Calu3 (cell line): ENCODE data around the gene JDP2. TPM values are rescaled to one million over a fixed set of nuclear protein-coding genes. Genes with fewer than 3 reads are reported as not detected.

Source experiments
- BruUV-seq: library from RNA; stranded (reverse); fragments of 400-500 nt; replicated peaks from 2 replicates; lab custom pipeline; 2021; lab: Mats Ljungman, UMichigan
- CTCF ChIA-PET: fragments of 300-600 bp; sonication (Branson Sonifier 250); formaldehyde crosslinking; loops from one replicate; lab custom pipeline; 2022; ENCODE audit warnings: antibody characterized with exemption; lab: Charles Lee
- DNase-seq: peaks from one replicate; pipeline ENCODE4 v3.0.0; 2022
- H3K27ac Mint-ChIP-seq: one replicate; pipeline ENCODE4 v1.8.0; 2022; ENCODE audit warnings: mixed read lengths; ENCODE audit not compliant: unreplicated experiment
- H3K27me3 Mint-ChIP-seq: one replicate; pipeline ENCODE4 v1.8.0; 2022; ENCODE audit warnings: mixed read lengths; ENCODE audit not compliant: unreplicated experiment
- H3K36me3 Mint-ChIP-seq: one replicate; pipeline ENCODE4 v1.8.0; 2022; ENCODE audit warnings: mild to moderate bottlenecking, moderate library complexity, mixed read lengths; ENCODE audit not compliant: insufficient read depth, unreplicated experiment
- H3K4me1 Mint-ChIP-seq: one replicate; pipeline ENCODE4 v1.8.0; 2022; ENCODE audit warnings: mild to moderate bottlenecking, low read depth, mixed read lengths; ENCODE audit not compliant: unreplicated experiment
- H3K4me3 Mint-ChIP-seq: one replicate; pipeline ENCODE4 v1.8.0; 2022; ENCODE audit warnings: mild to moderate bottlenecking, low read depth, moderate library complexity, mixed read lengths; ENCODE audit not compliant: unreplicated experiment
- H3K9me3 Mint-ChIP-seq: one replicate; pipeline ENCODE4 v1.8.0; 2022; ENCODE audit warnings: low read depth, mixed read lengths; ENCODE audit not compliant: unreplicated experiment
- intact Hi-C: fragments of 100-400 bp; cut with micrococcal nuclease; formaldehyde crosslinking; loops from one replicate; pipeline ENCODE4 v1.10.0; 2022; ENCODE audit not compliant: unreplicated experiment
- total RNA-seq: library from RNA; stranded (reverse); gene quantifications from 2 replicates; pipeline ENCODE4 v1.2.3, GENCODE V29; 2022
- TF ChIP-seq, protein P1 (sequence below): fragments of 200-600 bp; IDR thresholded peaks from one replicate; pipeline ENCODE4 v1.8.0; 2022; ENCODE audit warnings: antibody characterized with exemption; ENCODE audit not compliant: unreplicated experiment

Gene JDP2
- total RNA-seq, 1 experiment from 2014 or later: 24.1 TPM

DNA sequence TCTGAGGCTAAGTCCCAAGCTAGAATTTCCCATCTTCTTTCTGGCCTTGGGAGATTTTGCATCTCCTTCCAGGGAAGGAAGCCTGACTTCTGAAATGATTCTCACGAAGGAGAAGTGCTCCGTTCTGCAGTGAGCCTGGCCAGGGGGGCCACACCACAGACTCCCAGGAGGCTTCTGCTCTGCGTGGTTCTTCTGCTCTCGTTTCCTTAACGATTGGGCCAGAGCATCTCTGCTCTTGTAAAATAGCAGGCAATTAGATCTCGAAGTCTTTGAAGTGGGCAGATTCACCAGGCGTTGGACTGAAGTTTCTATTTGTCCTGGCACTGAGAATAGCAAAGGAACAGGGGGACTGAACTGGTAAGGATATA, 87.8 kb downstream of the JDP2 start:
- Mint-ChIP-seq H3K27me3 (peaks cover 28% of the 10 kb centered on the region), H3K36me3 (no peaks in the 10 kb centered on the region), H3K9me3 (peaks cover 3% of the 10 kb centered on the region), H3K27ac (no peak overlapping the region), H3K4me3 (no peak overlapping the region), H3K4me1 (peaks cover under 1% of the 10 kb centered on the region)
- CTCF ChIA-PET: no interaction called here
- DNase-seq: no peak
- no TSS peak for BruUV-seq
- intact Hi-C loops: no loop called here
- TF ChIP-seq, protein P1, sequence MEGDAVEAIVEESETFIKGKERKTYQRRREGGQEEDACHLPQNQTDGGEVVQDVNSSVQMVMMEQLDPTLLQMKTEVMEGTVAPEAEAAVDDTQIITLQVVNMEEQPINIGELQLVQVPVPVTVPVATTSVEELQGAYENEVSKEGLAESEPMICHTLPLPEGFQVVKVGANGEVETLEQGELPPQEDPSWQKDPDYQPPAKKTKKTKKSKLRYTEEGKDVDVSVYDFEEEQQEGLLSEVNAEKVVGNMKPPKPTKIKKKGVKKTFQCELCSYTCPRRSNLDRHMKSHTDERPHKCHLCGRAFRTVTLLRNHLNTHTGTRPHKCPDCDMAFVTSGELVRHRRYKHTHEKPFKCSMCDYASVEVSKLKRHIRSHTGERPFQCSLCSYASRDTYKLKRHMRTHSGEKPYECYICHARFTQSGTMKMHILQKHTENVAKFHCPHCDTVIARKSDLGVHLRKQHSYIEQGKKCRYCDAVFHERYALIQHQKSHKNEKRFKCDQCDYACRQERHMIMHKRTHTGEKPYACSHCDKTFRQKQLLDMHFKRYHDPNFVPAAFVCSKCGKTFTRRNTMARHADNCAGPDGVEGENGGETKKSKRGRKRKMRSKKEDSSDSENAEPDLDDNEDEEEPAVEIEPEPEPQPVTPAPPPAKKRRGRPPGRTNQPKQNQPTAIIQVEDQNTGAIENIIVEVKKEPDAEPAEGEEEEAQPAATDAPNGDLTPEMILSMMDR: no peak

DNA sequence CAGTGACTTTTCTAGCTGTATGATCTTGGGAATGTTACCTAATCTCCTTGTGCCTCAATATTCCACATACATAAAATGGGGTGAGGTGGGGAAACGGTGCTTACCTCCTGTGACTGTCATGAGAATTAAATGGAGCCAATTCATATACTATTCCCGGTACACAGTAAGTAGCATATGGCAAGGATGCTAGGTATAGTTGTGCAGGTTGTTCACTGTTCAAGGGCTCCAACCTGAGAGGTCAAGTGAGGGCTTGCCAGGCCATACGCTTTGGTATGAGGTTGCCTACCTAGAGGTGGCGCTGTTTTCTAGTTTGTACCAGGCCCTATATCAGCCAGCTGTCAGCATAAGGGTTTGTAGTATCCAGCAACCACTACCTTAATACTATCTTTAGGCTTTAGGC, 90.8 kb downstream of the JDP2 start:
- intact Hi-C loops: loop anchor here (1.0 kb wide), 1 partner anchor 43 kb away; no protein-coding TSS in a partner anchor

DNA sequence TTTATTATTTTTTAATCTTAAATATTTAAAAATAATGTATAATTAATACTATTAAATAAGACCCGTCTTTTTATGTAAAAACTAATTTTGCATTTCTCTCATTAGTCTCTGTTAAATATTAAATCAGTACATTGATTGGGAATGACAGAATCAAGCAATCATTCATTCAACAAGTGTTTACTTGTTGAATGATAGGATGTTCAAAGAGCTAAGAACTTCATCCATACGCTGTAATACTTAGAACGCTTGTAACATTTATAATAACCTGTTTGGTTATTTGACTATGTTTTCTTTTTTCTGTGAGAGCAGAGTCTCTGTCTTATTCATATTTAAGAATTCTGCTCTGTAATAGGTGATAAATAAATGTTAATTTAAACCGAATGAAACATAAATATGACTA, 91.6 kb downstream of the JDP2 start:
- H3K9me3 Mint-ChIP-seq: no peaks in the 10 kb centered on the region
- intact Hi-C loops: no loop called here
- peaks cover 29% of the 10 kb centered on the region for H3K4me1 Mint-ChIP-seq
- TF ChIP-seq, protein P1: no peak
- no TSS peak for BruUV-seq
- peaks cover 41% of the 10 kb centered on the region for H3K27me3 Mint-ChIP-seq
- CTCF ChIA-PET: no interaction called here
- H3K4me3 Mint-ChIP-seq: no peak overlapping the region
- no peak overlapping the region for H3K27ac Mint-ChIP-seq
- no peak for DNase-seq
- H3K36me3 Mint-ChIP-seq: peaks cover 9% of the 10 kb centered on the region

More for the DNA sequence above, 90.8 kb downstream of the JDP2 start:
- peaks cover 29% of the 10 kb centered on the region for H3K4me1 Mint-ChIP-seq
- CTCF ChIA-PET: interaction anchor here (1.0 kb wide), 1 partner anchor 42 kb away, joined by 3 read pairs; no protein-coding TSS in a partner anchor
- H3K27ac Mint-ChIP-seq: no peak overlapping the region
- H3K9me3 Mint-ChIP-seq: no peaks in the 10 kb centered on the region
- H3K4me3 Mint-ChIP-seq: no peak overlapping the region
- H3K36me3 Mint-ChIP-seq: peaks cover 6% of the 10 kb centered on the region
- BruUV-seq: no TSS peak
- H3K27me3 Mint-ChIP-seq: peaks cover 41% of the 10 kb centered on the region
- DNase-seq: no peak
- TF ChIP-seq, protein P1: no peak

DNA sequence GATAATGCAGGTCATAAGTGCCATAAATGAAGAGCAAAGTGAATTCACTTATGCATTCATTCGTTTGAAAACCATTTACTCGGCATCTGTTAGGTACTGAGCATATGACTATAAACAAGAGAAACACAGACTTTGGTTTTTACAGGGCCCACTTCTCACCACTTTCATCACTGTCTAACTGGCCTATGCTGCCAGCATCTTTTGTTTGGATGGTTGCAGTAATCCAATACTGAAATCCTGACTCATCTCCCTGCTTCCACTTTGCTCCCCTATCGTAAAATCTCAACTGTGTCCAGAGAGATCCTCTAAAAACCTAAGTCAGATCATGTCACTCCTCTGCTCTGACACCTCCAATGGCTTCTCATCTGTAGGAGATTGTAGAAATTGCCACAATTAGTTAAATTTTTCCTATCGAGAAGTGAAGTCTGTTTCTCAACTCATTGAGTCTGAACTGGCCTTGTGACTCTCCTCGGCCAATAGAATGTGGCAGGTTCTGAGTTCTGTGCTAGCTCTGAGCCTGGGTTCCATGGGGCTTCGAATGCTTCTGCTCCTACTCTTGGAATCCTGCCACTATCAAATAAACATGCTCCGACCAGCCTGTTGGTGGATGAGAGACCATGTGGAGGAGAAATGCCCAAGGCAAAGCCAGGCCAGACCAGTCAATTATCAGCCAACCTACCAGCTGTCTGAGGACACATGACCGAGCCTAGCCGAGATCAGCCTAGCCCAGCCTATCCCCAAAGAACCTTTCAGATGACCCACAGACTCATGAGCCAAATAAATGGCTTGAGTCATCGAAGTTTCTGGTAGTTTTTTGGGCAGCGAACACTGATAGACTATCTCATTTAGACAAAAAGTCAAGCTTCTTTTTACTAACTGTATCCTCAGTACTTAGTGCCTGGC, 92.3 kb downstream of the JDP2 start:
- DNase-seq: no peak
- Mint-ChIP-seq H3K9me3 (no peaks in the 10 kb centered on the region), H3K27me3 (peaks cover 41% of the 10 kb centered on the region), H3K4me3 (no peak overlapping the region), H3K36me3 (peaks cover 10% of the 10 kb centered on the region), H3K4me1 (peaks cover 29% of the 10 kb centered on the region), H3K27ac (no peak overlapping the region)
- intact Hi-C loops: no loop called here
- no TSS peak for BruUV-seq
- TF ChIP-seq, protein P1: no peak
- CTCF ChIA-PET: no interaction called here
